ENCODE results near the gene HOXB7. TPM values are rescaled to one million over a fixed set of nuclear protein-coding genes. Genes with fewer than 3 reads are reported as not detected.

Gene HOXB7
- total and polyA plus RNA-seq, 10 of the 15 experiments (the other 5 are each of a cell fraction or from before 2014, with no cell fraction given): 2.8 to 7.4 (median 4.2) TPM

DNA sequence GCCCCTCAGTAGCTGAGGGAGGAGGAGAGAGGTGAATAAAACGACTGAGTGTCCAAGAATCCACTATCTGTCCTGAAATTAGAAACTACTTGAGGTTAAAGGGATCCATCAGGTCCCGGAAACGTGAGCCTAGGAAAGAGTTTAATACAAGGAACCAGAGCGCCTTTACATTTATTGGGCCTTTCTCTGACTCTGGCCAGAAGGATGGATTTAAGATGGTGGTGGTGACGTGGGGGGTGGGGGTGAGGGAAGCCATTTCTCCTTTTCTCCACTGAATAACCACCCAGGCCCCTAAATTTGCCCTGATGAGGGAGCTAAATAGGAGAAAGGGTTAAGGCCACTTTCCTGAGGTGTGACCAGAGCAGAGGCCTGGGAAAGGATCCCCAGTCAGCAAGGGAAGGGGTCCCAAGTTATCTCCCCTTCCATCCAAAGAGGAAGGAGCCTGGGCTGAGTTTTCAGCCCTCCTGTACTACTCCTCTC, 16.3 kb upstream of the HOXB7 start (continued):
- TF ChIP-seq E2F8 (IDR thresholded peaks at IDR 0.05; ENCODE audit: low read depth, partially characterized antibody): no peak
- TF ChIP-seq MTA3 (IDR thresholded peaks at IDR 0.05; ENCODE audit: borderline replicate concordance, low read length): no peak
- TF ChIP-seq RCOR1 (conservative IDR thresholded peaks at IDR 0.05; ENCODE audit: low read depth, low read length): no peak
- TF ChIP-seq HDAC2 (IDR thresholded peaks at IDR 0.05): no peak
- TF ChIP-seq, protein P1, sequence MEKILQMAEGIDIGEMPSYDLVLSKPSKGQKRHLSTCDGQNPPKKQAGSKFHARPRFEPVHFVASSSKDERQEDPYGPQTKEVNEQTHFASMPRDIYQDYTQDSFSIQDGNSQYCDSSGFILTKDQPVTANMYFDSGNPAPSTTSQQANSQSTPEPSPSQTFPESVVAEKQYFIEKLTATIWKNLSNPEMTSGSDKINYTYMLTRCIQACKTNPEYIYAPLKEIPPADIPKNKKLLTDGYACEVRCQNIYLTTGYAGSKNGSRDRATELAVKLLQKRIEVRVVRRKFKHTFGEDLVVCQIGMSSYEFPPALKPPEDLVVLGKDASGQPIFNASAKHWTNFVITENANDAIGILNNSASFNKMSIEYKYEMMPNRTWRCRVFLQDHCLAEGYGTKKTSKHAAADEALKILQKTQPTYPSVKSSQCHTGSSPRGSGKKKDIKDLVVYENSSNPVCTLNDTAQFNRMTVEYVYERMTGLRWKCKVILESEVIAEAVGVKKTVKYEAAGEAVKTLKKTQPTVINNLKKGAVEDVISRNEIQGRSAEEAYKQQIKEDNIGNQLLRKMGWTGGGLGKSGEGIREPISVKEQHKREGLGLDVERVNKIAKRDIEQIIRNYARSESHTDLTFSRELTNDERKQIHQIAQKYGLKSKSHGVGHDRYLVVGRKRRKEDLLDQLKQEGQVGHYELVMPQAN (conservative IDR thresholded peaks at IDR 0.05): no peak
- TF ChIP-seq SIX5 (IDR thresholded peaks at IDR 0.05; ENCODE audit: low read depth, low read length, severe bottlenecking): no peak

Data from GM12878 (cell line).